Measurements from ENCODE around the gene ANKRD9.

- TF ChIP-seq CTCF (IDR thresholded peaks at IDR 0.05; ENCODE audit: borderline replicate concordance, extremely low read depth, low read length, poor library complexity, severe bottlenecking), result no peak
- TF ChIP-seq EZH2 (IDR thresholded peaks at IDR 0.05; ENCODE audit: borderline replicate concordance, low read depth, low read length, severe bottlenecking), result no peak
Measured at GRCh38 chr14:102493585-102493984, 16.0 kb downstream of the ANKRD9 start.

Measured in DND-41 (cell line).